ENCODE measurements around the gene TAF12. TPM values are rescaled to one million over a fixed set of nuclear protein-coding genes. Genes with fewer than 3 reads are reported as not detected.

TAF12 gene
- total RNA-seq, 1 donor from 2014 or later, result 31.4 TPM

DNA sequence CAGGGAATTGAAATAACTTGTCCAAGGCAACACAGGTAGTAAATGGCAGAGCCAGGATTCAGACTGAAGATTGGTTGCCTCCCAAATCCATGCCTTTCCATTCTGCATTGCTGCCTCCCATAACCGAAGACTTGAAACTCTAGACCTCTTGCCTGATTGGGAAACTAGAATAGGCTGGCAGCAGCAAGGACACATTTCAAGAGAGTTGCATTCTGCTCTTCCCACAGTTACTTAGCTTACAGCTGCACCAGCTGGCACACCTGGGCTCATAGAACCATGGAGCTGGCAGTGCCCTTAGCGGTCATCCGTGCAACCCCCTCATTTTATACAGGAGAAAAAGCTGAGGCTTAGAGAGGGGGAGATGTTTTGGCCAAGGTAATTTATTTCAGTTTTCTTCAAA, 82.0 kb downstream of the TAF12 start:
- no peak for DNase-seq
- ATAC-seq, result no peak
- intact Hi-C loops (cut with micrococcal nuclease), result no loop called here

Other genes with a start within 250 kb of the TAF12 start
- 8.0 TPM for gene RCC1, start 137.0 kb downstream of the TAF12 start, total RNA-seq
- gene TRNAU1AP, start 90.0 kb downstream of the TAF12 start, total RNA-seq, result 14.5 TPM
- gene RAB42, start 50.8 kb downstream of the TAF12 start, total RNA-seq, result 1.5 TPM
- gene RNU11, start 5.5 kb upstream of the TAF12 start, total RNA-seq, result not detected
- 6.7 TPM for gene GMEB1, start 25.7 kb upstream of the TAF12 start, total RNA-seq
- gene YTHDF2, start 93.9 kb upstream of the TAF12 start, total RNA-seq, result 36.0 TPM
- not detected for gene OPRD1, start 169.1 kb upstream of the TAF12 start, total RNA-seq